Measurements from ENCODE around the gene ST3GAL4.

ST3GAL4 gene

DNA sequence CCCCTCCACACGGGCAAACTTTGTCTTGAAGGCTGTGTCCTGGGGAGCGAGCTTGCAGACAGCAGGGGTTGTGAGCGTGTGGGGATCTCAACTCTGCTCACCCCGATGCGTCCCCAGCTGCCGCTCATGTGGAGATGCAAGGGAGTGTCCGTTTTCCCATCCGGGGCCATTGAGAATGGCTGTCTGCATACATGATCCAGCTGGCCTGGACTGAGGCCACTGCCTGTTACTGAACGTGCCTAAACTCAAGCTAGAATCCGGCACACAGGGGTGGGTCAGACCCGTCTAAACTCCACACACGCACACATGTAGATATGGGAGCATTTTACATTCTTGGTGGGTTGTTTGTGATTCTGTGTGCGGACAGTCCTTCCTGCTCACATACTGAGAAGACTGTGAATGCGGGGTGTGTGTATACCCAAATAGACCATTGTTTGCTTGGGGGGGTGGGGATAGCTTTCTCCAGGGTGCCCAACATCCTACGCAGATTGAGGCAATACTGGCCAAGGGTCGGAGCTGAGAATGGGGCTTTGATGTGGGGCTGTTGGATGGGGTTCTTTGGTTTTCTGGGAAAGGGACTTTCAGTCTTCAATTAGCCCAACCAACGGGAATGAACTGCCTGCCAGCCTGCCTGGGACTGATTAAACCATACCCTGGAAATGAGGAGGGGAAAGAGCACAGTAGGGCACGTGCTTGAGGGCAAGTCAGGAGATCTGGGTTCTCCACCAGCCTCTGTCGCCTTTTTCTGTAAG lies 60.4 kb downstream of the ST3GAL4 start:
- Mint-ChIP-seq H3K4me1 (ENCODE audit: low read depth) (peaks cover 11% of the 10 kb centered on the region), H3K9me3 (no peaks in the 10 kb centered on the region), H3K27ac (no peak overlapping the region), H3K36me3 (ENCODE audit: low read depth) (no peaks in the 10 kb centered on the region), H3K27me3 (ENCODE audit: low read depth) (peaks cover 15% of the 10 kb centered on the region), H3K4me3 (peak overlapping the region; percentile 61)

DNA sequence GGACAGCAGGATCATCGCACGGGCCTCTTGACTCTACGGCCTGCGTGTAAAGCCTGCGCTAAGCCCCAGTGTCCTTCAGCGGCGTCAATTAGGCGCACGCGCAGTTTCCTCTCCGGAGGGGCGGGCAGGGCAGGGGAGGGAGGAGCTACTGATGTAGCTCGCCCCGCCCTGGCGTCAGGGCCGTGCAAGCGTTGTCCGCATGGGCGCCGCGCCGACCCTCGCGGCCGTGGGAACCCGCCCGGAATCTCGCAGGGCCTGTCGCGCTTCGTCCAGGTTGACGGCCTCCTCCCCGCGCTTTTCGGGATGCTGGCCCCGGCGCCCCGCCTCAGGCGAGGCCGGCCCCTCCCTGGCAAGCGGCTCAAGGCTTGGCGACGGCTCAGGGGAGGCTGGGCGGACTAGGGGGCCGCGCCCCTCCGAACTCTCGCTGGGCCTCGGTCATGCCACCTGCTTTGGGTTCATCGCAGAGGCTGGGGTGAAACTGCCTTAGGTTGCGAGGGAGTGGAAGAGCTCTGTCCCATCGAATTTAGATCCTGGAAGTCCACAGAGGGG lies 61.1 kb downstream of the ST3GAL4 start:
- H3K4me3 Mint-ChIP-seq = peak overlapping the region; percentile 61
- H3K4me1 Mint-ChIP-seq (ENCODE audit: low read depth) = peaks cover 11% of the 10 kb centered on the region
- H3K27ac Mint-ChIP-seq = no peak overlapping the region
- H3K27me3 Mint-ChIP-seq (ENCODE audit: low read depth) = peaks cover 15% of the 10 kb centered on the region
- H3K36me3 Mint-ChIP-seq (ENCODE audit: low read depth) = no peaks in the 10 kb centered on the region
- no peaks in the 10 kb centered on the region for H3K9me3 Mint-ChIP-seq

DNA sequence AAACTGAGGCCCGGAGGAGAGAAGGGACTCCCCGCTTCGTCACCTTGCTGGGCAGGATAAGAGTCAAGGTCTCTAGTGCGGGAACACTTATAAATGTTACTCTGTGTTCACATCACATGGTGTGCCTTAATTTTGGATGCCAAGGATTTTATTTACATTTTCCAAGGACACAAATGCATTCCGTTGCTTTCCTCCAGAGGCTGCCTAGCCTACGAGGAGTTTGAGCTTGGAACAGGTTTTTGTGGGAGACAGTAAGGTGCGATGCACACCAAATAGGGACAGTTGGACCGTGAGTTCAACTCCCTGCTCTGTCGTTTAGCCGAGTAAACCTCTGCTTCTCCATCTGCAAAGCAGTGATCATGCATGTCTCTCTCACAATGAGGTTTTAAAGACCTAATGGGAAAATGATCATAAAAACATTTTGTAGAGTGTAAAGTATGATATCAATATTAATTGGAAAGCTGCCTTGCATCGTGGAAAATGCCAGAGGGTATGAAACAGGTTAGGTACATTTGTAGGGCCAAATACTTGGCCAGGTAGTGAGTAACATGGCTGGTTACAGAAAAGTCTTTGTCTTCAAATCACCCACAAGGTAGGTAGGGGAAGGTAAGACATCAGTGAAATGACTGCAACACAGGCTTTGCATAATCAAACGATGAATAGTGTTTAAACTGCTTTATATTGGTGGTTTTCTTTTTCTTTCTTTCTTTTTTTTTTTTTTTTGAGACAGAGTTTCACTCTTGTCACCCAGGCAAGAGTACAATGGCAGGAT lies 61.8 kb downstream of the ST3GAL4 start:
- Mint-ChIP-seq H3K27ac (no peak overlapping the region), H3K27me3 (ENCODE audit: low read depth) (peaks cover 15% of the 10 kb centered on the region), H3K4me3 (peak overlapping the region; percentile 31), H3K9me3 (no peaks in the 10 kb centered on the region), H3K36me3 (ENCODE audit: low read depth) (no peaks in the 10 kb centered on the region), H3K4me1 (ENCODE audit: low read depth) (peaks cover 11% of the 10 kb centered on the region)

DNA sequence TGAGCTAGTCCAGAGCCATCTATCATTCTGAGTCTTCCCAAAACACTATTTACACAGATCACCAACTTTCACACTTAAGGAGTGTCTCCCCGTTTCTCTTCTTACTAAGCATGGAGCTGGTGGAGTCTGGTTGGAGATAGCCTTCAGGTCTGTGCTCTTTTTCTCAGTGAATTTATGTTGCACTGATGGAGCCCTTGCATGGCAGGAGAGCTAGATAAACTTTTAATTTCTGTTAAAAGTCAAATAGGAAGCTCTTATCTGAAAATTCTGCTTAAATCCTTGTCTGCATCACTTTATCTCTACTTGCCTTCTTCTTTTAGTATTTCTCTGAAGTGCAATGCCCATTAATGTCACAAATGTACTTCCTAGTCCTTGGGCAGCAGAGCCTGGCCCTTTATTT lies 63.4 kb downstream of the ST3GAL4 start:
- Mint-ChIP-seq H3K27me3 (ENCODE audit: low read depth) (peaks cover 15% of the 10 kb centered on the region), H3K4me3 (no peak overlapping the region), H3K36me3 (ENCODE audit: low read depth) (no peaks in the 10 kb centered on the region), H3K4me1 (ENCODE audit: low read depth) (peaks cover 11% of the 10 kb centered on the region), H3K27ac (no peak overlapping the region), H3K9me3 (no peaks in the 10 kb centered on the region)

DNA sequence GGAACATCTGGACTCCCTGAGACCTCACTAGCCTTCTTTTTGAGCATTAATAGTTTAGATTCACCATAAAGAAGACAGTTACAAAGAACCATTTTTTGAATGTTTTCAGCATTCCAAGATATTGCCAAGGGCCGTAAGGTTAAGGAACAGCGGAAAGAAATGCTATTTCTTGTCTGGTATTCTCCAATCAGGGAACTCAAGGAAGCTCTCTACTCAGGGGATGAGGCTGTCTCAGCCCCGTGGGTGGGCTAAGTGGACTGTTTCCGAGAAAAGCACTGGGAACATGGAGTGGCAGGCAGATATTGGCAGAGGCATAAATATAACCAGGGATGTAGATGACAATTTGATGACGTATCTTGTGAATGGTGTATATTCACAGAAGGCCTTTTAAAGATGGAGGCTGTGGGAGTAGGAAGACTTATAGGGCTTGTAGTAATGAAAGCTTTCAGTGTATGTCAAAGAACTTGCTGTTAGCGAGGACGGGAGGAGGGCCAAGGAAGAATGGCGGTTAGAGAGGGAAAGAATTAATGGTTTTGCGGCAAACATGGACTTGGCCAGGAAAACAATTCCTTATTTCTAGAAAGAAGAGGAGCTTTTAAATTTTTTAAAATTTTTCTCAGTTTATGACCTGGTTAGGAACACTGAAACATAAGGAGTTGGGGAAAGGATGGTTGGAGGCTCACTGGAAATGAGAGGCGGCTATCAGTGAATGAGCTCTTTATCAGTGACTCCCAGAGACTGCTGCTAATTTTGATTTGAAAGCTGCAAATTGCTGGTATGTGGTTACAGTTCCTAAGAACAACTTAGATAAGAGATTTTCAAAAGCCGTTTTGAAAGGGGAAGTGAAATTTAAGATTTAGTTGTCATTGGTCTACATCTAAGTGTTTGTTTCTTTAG lies 64.6 kb downstream of the ST3GAL4 start:
- H3K4me1 Mint-ChIP-seq (ENCODE audit: low read depth) = peaks cover 11% of the 10 kb centered on the region
- H3K4me3 Mint-ChIP-seq = no peak overlapping the region
- H3K27ac Mint-ChIP-seq = no peak overlapping the region
- H3K9me3 Mint-ChIP-seq = no peaks in the 10 kb centered on the region
- no peaks in the 10 kb centered on the region for H3K36me3 Mint-ChIP-seq (ENCODE audit: low read depth)
- peaks cover 15% of the 10 kb centered on the region for H3K27me3 Mint-ChIP-seq (ENCODE audit: low read depth)

DNA sequence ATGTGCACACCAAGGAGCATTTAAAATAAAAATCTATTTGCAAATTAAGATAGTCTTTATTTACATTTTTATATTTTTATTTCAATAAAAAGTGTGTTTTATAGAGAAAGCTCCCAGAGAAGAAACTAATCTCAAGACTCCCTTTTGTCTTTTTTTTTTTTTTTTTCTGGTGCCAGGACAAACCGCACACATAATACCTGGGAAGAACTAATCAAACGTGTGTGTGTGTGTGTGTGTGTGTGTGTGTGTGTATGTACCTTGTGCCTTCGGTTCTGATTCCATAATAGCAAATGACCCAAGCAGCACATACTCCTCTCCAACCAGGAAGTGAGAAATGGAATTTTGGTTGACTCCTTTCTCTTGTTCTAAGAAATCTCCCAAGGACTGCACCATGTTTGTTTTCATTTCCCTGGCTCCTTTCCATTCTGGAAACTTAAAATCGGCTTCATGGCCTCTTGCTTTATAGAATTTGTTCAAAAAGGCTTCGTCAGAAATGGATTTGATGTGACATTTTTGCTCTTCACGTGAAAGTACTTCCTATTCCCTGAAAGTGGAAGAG lies 65.3 kb downstream of the ST3GAL4 start:
- Mint-ChIP-seq H3K27ac (no peak overlapping the region), H3K4me3 (no peak overlapping the region), H3K4me1 (ENCODE audit: low read depth) (peaks cover 11% of the 10 kb centered on the region), H3K9me3 (no peaks in the 10 kb centered on the region), H3K27me3 (ENCODE audit: low read depth) (peaks cover 15% of the 10 kb centered on the region), H3K36me3 (ENCODE audit: low read depth) (no peaks in the 10 kb centered on the region)

DNA sequence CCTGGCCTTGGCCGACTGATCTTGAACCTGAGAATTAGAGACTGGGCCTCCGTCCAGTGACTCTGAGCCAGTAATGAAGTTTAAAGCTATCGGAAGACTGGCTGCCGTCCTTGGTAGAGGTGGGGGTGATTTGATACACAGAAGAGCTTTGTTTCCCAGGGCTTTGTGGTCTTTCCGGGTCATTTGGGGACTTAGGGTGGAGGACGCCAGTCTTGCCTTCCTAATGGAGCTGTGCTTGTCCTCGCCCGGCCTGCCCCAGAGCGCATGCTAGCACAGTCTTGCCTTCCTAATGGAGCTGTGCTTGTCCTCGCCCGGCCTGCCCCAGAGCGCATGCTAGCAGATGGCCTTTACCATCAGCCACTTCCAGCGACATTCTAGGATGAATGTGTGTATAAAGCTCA lies 65.8 kb downstream of the ST3GAL4 start:
- no peaks in the 10 kb centered on the region for H3K9me3 Mint-ChIP-seq
- H3K27me3 Mint-ChIP-seq (ENCODE audit: low read depth) = peaks cover 15% of the 10 kb centered on the region
- H3K4me3 Mint-ChIP-seq = no peak overlapping the region
- H3K36me3 Mint-ChIP-seq (ENCODE audit: low read depth) = no peaks in the 10 kb centered on the region
- H3K27ac Mint-ChIP-seq = no peak overlapping the region
- H3K4me1 Mint-ChIP-seq (ENCODE audit: low read depth) = peaks cover 7% of the 10 kb centered on the region

DNA sequence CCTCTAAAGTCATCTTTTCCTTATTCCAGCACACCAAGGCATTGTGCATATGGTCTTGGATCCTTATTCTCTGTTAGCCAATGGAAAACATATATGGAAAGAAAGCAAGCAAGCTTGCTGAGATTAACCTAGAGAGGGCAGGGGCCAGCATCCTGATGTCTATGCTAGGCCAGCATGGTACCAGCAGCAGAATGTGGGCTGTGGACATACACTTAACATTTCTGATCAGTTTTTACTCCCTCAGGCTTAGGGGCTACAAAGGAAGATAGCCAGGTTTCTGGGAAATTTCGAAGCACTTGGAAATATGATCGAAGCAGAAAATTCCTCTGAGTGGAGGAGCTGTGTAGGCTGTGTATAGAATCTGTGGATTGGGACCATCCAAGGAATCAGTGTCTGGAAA lies 67.0 kb downstream of the ST3GAL4 start:
- no peak overlapping the region for H3K4me3 Mint-ChIP-seq
- H3K27me3 Mint-ChIP-seq (ENCODE audit: low read depth) = peaks cover 19% of the 10 kb centered on the region
- H3K9me3 Mint-ChIP-seq = no peaks in the 10 kb centered on the region
- peaks cover 6% of the 10 kb centered on the region for H3K4me1 Mint-ChIP-seq (ENCODE audit: low read depth)
- no peaks in the 10 kb centered on the region for H3K36me3 Mint-ChIP-seq (ENCODE audit: low read depth)
- H3K27ac Mint-ChIP-seq = no peak overlapping the region

DNA sequence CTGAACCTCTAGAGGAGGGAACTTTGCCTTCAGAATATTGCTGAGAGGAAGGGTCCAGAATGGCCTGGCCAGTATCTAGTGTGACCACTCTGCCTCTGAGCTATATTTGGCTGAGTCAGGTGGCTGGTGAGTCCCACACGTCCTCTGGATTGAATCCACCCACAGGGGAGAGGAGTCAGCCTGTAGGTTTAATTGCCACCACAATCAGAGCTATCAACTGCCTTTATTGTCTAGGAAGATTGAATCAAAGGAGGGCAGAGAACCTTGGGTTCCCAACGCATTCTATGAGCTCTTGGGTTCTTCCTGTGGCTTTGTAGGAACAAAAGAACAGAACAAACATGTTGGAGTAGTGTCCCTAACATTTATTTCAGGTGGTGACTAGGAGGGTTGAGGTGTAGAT lies 67.7 kb downstream of the ST3GAL4 start:
- peaks cover 6% of the 10 kb centered on the region for H3K4me1 Mint-ChIP-seq (ENCODE audit: low read depth)
- no peak overlapping the region for H3K27ac Mint-ChIP-seq
- H3K9me3 Mint-ChIP-seq = no peaks in the 10 kb centered on the region
- no peaks in the 10 kb centered on the region for H3K36me3 Mint-ChIP-seq (ENCODE audit: low read depth)
- no peak overlapping the region for H3K4me3 Mint-ChIP-seq
- H3K27me3 Mint-ChIP-seq (ENCODE audit: low read depth) = peaks cover 19% of the 10 kb centered on the region

DNA sequence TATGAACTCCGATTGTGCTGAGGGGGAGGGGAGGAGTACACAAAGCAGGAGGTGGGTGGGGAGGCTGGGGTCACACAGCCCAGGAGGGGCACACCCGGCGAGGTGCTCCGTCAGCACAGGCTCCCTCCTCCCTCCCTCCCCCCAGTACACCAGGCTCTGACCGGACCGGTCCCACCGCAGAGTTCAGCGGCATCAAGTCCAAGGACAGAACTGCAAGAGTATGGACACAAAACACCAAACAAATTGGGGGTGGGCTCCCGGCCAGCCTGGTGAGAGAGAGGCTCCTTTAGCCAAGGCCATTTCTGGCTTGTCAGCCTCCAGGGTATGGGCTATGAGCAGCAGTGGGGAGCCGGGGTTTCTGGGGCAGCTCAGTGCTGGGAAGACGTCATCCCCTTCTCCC lies 68.3 kb downstream of the ST3GAL4 start:
- peaks cover 6% of the 10 kb centered on the region for H3K4me1 Mint-ChIP-seq (ENCODE audit: low read depth)
- H3K36me3 Mint-ChIP-seq (ENCODE audit: low read depth) = no peaks in the 10 kb centered on the region
- H3K4me3 Mint-ChIP-seq = no peak overlapping the region
- H3K9me3 Mint-ChIP-seq = no peaks in the 10 kb centered on the region
- no peak overlapping the region for H3K27ac Mint-ChIP-seq
- peaks cover 14% of the 10 kb centered on the region for H3K27me3 Mint-ChIP-seq (ENCODE audit: low read depth)

DNA sequence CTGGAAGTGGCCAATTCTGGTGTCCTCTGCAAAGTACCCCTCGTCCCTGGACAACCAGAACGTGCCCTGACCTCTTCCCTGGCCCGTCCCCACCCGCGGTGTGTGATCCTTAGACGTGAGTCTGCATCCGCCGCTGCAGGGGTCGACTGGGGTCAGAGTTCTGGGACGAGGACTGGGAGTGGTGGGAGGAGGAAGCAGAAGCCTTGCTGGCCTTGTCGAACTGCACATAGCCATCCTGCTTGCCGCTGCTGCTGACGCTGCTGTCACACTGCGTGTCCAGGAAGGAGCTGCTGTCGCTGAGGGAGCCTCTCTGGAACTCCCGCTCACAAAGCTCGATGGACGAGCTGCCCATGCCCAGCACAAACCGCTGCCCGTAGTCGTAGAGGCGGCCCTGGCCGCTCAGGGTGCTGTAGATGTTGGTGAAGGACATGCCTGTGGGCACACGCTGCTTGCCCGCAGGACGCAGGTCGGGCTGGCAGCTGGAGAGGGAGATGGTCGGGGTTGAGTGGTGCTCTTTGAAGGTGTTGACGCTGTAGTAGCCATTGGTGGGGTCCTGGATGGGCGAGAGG lies 69.1 kb downstream of the ST3GAL4 start:
- H3K4me1 Mint-ChIP-seq (ENCODE audit: low read depth) = peaks cover 6% of the 10 kb centered on the region
- no peak overlapping the region for H3K27ac Mint-ChIP-seq
- H3K27me3 Mint-ChIP-seq (ENCODE audit: low read depth) = peaks cover 11% of the 10 kb centered on the region
- H3K4me3 Mint-ChIP-seq = no peak overlapping the region
- no peaks in the 10 kb centered on the region for H3K9me3 Mint-ChIP-seq
- no peaks in the 10 kb centered on the region for H3K36me3 Mint-ChIP-seq (ENCODE audit: low read depth)

DNA sequence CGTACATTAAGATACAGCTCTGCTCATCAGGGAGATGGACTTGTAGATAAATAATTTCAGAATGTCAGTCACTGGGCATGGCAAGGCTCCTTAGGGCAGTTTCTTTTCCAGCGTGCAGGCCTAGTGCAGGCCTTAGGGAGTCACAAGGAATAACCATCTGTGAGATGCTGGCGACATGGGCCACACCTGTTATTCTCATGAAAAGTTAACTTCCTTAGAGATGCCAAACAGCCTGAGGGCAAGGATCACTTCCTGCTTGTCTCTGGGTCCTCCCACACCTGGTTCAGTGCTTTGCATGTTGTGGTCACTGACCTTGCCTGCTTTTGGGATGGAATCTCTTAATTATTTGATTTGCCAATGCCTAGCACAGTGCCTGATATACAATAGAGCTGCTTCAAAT lies 70.6 kb downstream of the ST3GAL4 start:
- H3K27ac Mint-ChIP-seq = no peak overlapping the region
- H3K4me1 Mint-ChIP-seq (ENCODE audit: low read depth) = no peaks in the 10 kb centered on the region
- H3K9me3 Mint-ChIP-seq = no peaks in the 10 kb centered on the region
- no peaks in the 10 kb centered on the region for H3K36me3 Mint-ChIP-seq (ENCODE audit: low read depth)
- peaks cover 4% of the 10 kb centered on the region for H3K27me3 Mint-ChIP-seq (ENCODE audit: low read depth)
- no peak overlapping the region for H3K4me3 Mint-ChIP-seq

DNA sequence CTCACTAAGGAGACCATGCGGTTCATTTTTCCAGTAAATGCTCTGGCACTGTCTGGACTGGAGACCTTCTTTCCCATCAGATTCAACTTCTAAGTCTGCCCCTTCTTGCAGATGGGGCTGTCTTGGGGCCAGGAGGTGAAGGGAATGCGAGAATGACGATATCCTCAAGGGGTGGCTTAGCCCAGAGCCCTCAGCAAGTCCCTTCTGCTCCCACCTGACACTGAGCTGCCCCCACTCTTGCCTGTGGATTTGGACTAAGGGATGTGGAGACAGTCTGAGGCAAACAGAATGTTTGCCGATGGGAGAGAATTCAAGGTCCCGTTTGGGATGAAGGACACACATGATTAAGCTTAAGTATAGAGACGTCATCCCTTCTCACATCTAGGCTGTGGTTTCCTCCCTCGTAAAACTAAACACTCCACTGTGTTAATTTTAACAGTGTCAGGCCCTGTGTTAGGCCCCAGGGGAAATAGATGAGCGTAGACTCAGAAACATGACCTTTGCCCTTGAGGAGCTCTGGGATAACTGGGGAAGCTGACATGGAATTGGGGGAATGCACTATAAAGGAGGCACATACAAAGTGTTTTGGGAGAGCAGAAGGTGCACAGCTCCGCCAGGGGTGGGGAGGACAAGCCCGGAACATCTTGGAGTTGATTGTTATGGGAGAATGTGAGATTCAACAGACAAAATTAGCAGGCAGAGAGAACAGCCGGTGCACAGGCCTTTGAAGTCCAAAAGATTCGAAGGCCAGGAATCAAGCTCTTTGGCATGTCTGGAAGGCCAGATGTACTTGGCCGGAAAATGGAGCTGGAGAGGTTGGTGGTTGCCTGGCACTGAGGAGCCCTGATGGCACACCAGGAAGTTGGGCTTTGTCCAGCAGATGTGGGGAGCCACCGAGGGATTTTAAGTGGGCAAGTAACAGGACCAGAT lies 71.6 kb downstream of the ST3GAL4 start:
- H3K4me3 Mint-ChIP-seq = no peak overlapping the region
- no peaks in the 10 kb centered on the region for H3K9me3 Mint-ChIP-seq
- no peaks in the 10 kb centered on the region for H3K36me3 Mint-ChIP-seq (ENCODE audit: low read depth)
- no peak overlapping the region for H3K27ac Mint-ChIP-seq
- no peaks in the 10 kb centered on the region for H3K4me1 Mint-ChIP-seq (ENCODE audit: low read depth)
- peaks cover 4% of the 10 kb centered on the region for H3K27me3 Mint-ChIP-seq (ENCODE audit: low read depth)

All from T-helper 1 cell treated with Interleukin-12 subunit alpha and Interleukin-12 subunit beta and Interleukin-4 antibody, amounts not matched to agents 30 μg/mL and 1 μg/mL, for 36 hours (primary cell).